ENCODE measurements around the gene NFASC.
A peak's percentile ranks its signal among the peaks of the same experiment; 100 is the strongest.

Gene NFASC

DNA sequence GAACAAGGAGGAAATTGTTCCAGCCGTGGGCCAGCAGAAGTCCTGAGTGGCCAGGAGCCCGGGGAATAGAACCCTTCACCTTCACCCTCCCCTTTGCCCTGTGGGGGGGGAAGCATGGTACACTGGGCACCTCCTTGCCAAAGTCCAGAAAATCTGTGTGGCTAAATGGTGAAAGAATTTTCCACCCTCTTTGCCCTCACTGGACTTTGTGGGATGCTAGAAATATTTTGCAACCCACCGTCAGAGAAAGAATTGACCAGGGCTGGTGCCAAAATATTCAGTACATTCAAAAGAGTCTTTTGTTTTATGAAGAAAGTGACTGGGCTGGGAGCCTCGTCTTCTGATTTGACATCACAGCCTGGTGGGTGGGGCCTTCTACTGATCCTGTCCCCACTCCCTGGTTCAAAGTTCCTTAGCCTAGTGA, 14.6 kb downstream of the NFASC start:
- no peak overlapping the region for H3K4me3 ChIP-seq
- no peaks in the 10 kb centered on the region for H3K27me3 ChIP-seq
- peaks cover 0 to 58% (median 28%) of the 10 kb centered on the region in 4 donors for H3K4me1 ChIP-seq
- H3K36me3 ChIP-seq: no peaks in the 10 kb centered on the region
- intact Hi-C loops (cut with DNase I; ENCODE audit: low total_unique reads): no loop called here
- TF ChIP-seq, protein P1, sequence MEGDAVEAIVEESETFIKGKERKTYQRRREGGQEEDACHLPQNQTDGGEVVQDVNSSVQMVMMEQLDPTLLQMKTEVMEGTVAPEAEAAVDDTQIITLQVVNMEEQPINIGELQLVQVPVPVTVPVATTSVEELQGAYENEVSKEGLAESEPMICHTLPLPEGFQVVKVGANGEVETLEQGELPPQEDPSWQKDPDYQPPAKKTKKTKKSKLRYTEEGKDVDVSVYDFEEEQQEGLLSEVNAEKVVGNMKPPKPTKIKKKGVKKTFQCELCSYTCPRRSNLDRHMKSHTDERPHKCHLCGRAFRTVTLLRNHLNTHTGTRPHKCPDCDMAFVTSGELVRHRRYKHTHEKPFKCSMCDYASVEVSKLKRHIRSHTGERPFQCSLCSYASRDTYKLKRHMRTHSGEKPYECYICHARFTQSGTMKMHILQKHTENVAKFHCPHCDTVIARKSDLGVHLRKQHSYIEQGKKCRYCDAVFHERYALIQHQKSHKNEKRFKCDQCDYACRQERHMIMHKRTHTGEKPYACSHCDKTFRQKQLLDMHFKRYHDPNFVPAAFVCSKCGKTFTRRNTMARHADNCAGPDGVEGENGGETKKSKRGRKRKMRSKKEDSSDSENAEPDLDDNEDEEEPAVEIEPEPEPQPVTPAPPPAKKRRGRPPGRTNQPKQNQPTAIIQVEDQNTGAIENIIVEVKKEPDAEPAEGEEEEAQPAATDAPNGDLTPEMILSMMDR (IDR thresholded peaks at IDR 0.05): no peak
- DNase-seq: no peak
- H3K9me3 ChIP-seq: no peaks in the 10 kb centered on the region
- H3K27ac ChIP-seq: no peak overlapping the region

DNA sequence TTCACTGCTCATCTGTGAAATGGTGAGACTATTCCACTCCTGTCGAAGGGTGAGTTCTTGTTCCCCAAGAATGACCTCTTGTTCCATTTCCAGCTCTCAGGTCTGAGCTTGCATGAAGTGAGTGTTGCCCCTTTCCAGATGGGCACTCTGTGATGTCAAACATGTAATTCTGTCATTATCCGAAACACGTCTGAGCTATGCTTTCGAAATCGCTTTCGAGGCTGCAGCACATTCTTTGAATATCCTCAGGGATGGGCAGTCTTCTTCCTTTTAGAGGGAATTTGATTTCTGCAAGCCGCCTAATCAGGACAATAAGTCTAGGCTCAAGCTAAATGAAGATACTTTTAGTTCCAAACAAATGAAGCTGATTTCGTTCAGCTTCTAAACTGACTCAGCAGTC, 15.1 kb downstream of the NFASC start:
- no peak for DNase-seq
- Histone ChIP-seq H3K27ac (no peak overlapping the region), H3K27me3 (no peaks in the 10 kb centered on the region), H3K36me3 (no peaks in the 10 kb centered on the region), H3K4me1 (peaks cover 0 to 55% (median 28%) of the 10 kb centered on the region in 4 donors), H3K4me3 (no peak overlapping the region), H3K9me3 (no peaks in the 10 kb centered on the region)
- TF ChIP-seq, protein P1 (IDR thresholded peaks at IDR 0.05): no peak
- intact Hi-C loops (cut with DNase I; ENCODE audit: low total_unique reads): no loop called here

DNA sequence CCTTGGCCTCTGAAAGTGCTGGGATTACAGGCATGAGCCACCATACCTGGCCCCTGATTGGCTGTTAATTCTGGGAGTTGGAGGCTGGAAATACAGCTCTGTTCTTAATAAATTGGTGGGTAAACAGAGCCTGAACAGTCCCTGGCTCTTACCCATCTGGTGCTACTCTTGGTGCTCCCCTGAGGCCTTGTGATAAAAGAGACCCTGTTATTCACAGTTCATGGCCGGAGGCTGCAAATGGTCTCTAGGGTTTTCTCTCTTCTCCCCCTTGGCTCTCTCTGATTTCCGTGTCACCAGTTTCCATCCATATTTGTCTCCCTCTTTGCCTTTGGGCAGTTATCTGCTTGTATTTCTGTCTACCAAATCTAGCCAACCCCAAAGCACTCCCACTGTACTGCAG, 17.2 kb downstream of the NFASC start:
- H3K27ac ChIP-seq: peak overlapping the region; percentile 47 to 49
- TF ChIP-seq, protein P1 (IDR thresholded peaks at IDR 0.05): no peak
- H3K9me3 ChIP-seq: no peaks in the 10 kb centered on the region
- H3K36me3 ChIP-seq: no peaks in the 10 kb centered on the region
- H3K4me1 ChIP-seq: peaks cover 0 to 55% (median 28%) of the 10 kb centered on the region in 4 donors
- no peaks in the 10 kb centered on the region for H3K27me3 ChIP-seq
- no peak overlapping the region for H3K4me3 ChIP-seq
- DNase-seq: no peak
- intact Hi-C loops (cut with DNase I; ENCODE audit: low total_unique reads): no loop called here

DNA sequence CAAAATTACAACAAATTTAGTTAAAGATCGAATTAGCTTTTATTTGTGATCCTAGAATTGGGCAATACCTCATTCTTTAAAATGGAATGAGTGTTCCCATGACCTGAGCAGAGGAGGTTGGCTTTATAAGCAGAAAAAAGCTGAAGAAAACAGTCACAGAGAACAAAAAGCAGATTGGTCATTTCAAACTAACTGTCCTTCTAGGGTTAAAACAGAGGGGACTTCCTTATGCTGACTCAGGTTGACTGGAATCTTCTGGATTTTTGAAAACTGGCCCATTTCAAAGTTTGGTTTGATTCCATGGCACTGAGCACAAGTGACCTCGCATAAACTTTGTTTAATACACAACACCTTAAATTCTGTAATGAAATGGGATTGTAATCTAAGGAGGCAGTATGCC, 17.6 kb downstream of the NFASC start:
- Histone ChIP-seq H3K36me3 (no peaks in the 10 kb centered on the region), H3K27ac (peak overlapping the region; percentile 47 to 49), H3K4me1 (peaks cover 0 to 60% (median 28%) of the 10 kb centered on the region in 4 donors), H3K27me3 (no peaks in the 10 kb centered on the region), H3K4me3 (no peak overlapping the region), H3K9me3 (no peaks in the 10 kb centered on the region)
- DNase-seq: no peak
- intact Hi-C loops (cut with DNase I; ENCODE audit: low total_unique reads): no loop called here
- TF ChIP-seq, protein P1 (IDR thresholded peaks at IDR 0.05): no peak

DNA sequence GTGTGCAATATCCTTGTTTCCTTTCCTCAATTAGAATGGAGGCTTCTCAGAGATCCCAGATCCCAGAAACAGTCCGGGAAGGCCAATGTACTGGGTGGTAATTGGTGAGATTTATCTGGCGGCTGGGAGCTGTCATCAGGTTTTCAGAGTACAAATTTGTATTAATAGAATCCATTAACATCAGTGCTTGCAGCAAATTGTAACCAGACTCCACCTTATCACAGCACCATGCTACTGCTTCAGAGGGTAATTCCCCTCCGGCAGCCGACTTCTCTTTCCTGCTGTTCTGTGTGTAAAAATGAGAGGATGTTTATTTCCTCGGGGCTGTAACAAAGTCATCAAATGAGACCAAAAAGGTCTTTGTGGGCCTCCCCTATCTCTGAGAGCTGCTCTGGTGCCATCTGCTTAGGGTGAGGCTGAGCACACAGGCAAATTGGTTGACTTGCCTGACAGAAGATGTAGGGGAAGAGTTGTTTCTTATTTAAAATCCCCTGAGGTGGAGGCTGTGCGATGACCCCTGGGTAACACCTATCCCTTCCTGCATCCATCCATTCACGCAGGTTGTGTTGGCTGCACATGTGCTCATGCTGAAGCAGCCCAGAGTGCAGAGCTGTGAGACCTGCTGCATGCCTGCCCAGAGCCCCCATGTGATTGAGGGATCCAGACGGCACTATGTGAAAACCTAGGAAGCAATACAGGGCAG, 19.2 kb downstream of the NFASC start:
- Histone ChIP-seq H3K4me1 (peaks cover 0 to 74% (median 34%) of the 10 kb centered on the region in 4 donors), H3K36me3 (no peaks in the 10 kb centered on the region), H3K27me3 (no peaks in the 10 kb centered on the region), H3K9me3 (no peaks in the 10 kb centered on the region), H3K4me3 (no peak overlapping the region), H3K27ac (peak overlapping the region; percentile 47 to 49)
- intact Hi-C loops (cut with DNase I; ENCODE audit: low total_unique reads): no loop called here
- TF ChIP-seq, protein P1 (IDR thresholded peaks at IDR 0.05): no peak
- no peak for DNase-seq
